Measurements from ENCODE around the gene PRRC2B. TPM values are rescaled to one million over a fixed set of nuclear protein-coding genes. Genes with fewer than 3 reads are reported as not detected.
A peak's percentile ranks its signal among the peaks of the same experiment; 100 is the strongest.

Gene PRRC2B
- total and polyA plus RNA-seq, 11 donors: 59.9 to 193 (median 118) TPM

GRCh38 chr9:131496844-131497405, 103.0 kb downstream of the PRRC2B start:
- no peaks in the 10 kb centered on the region for H3K27me3 ChIP-seq
- ATAC-seq (no peak), DNase-seq (peak in 1 of 5 donors; percentile 42)
- H3K4me1 ChIP-seq: peaks cover 0 to 5% (median 2%) of the 10 kb centered on the region in 12 donors
- H3K36me3 ChIP-seq: peaks cover 4 to 89% (median 81%) of the 10 kb centered on the region in 9 donors
- no peak for TF ChIP-seq CTCF (IDR thresholded peaks at IDR 0.05)
- TF ChIP-seq POLR2A (IDR thresholded peaks at IDR 0.05): no peak
- no peak overlapping the region for H3K4me3 ChIP-seq
- WGBS, 4 donors: 75 to 80% (median 78%) methylated on average over 10 of the region's 10 CpGs
- no peak overlapping the region for H3K27ac ChIP-seq
- intact Hi-C loops (cut with DNase I): no loop called here
- H3K9me3 ChIP-seq: no peaks in the 10 kb centered on the region

- Histone ChIP-seq H3K9me3 (no peaks in the 10 kb centered on the region), H3K36me3 (peaks cover 3 to 65% (median 57%) of the 10 kb centered on the region in 9 donors), H3K27ac (no peak overlapping the region), H3K4me3 (no peak overlapping the region), H3K27me3 (no peaks in the 10 kb centered on the region), H3K4me1 (peaks cover 0 to 24% (median 16%) of the 10 kb centered on the region in 12 donors)
- WGBS, 4 donors: 72 to 80% (median 76%) methylated on average over 7 of the region's 7 CpGs
- intact Hi-C loops (cut with DNase I): no loop called here
- no peak for TF ChIP-seq CTCF (IDR thresholded peaks at IDR 0.05)
- no peak for TF ChIP-seq POLR2A (IDR thresholded peaks at IDR 0.05)
- ATAC-seq: no peak
- DNase-seq: no peak
These were observed 105.4 kb downstream of the PRRC2B start for GRCh38 chr9:131499254-131499767.

GRCh38 chr9:131500377-131500776, 106.5 kb downstream of the PRRC2B start:
- DNase-seq (no peak), ATAC-seq (no peak)
- 78 to 82% (median 78%) methylated on average over 12 of the region's 12 CpGs for WGBS, 4 donors
- TF ChIP-seq POLR2A (IDR thresholded peaks at IDR 0.05): no peak
- TF ChIP-seq CTCF (IDR thresholded peaks at IDR 0.05): no peak
- Histone ChIP-seq H3K27ac (peak overlapping the region in 1 of 12 donors; percentile 64), H3K9me3 (no peaks in the 10 kb centered on the region), H3K27me3 (no peaks in the 10 kb centered on the region), H3K36me3 (peaks cover 3 to 54% (median 47%) of the 10 kb centered on the region in 9 donors), H3K4me1 (peaks cover 0 to 25% (median 17%) of the 10 kb centered on the region in 12 donors), H3K4me3 (no peak overlapping the region)
- intact Hi-C loops (cut with DNase I): loop anchor here in 2 of 10 donors (10.0 kb wide), 1 partner anchor 244 kb away; the partner anchor contains the start of gene RAPGEF1 (in 2 of the 2)

GRCh38 chr9:131500939-131501541, 107.2 kb downstream of the PRRC2B start:
- H3K9me3 ChIP-seq: no peaks in the 10 kb centered on the region
- intact Hi-C loops (cut with DNase I): loop anchor here in 2 of 10 donors (10.0 kb wide), 1 partner anchor 244 kb away; the partner anchor contains the start of gene RAPGEF1 (in 2 of the 2)
- no peaks in the 10 kb centered on the region for H3K27me3 ChIP-seq
- peaks cover 0 to 25% (median 17%) of the 10 kb centered on the region in 12 donors for H3K4me1 ChIP-seq
- no peak for ATAC-seq
- WGBS, 4 donors: 67 to 83% (median 72%) methylated on average over 4 to 5 of the region's 5 CpGs
- peak overlapping the region in 1 of 12 donors; percentile 64 for H3K27ac ChIP-seq
- peak in 1 of 5 donors; percentile 48 for DNase-seq
- H3K36me3 ChIP-seq: peaks cover 3 to 47% (median 40%) of the 10 kb centered on the region in 9 donors
- no peak overlapping the region for H3K4me3 ChIP-seq
- TF ChIP-seq CTCF (IDR thresholded peaks at IDR 0.05) (no peak), POLR2A (IDR thresholded peaks at IDR 0.05) (no peak)
